ENCODE data around the gene LRBA. TPM values are rescaled to one million over a fixed set of nuclear protein-coding genes. Genes with fewer than 3 reads are reported as not detected.

Gene LRBA
- total and polyA plus RNA-seq, 4 donors: 8.2 to 69.8 (median 32.8) TPM

DNA sequence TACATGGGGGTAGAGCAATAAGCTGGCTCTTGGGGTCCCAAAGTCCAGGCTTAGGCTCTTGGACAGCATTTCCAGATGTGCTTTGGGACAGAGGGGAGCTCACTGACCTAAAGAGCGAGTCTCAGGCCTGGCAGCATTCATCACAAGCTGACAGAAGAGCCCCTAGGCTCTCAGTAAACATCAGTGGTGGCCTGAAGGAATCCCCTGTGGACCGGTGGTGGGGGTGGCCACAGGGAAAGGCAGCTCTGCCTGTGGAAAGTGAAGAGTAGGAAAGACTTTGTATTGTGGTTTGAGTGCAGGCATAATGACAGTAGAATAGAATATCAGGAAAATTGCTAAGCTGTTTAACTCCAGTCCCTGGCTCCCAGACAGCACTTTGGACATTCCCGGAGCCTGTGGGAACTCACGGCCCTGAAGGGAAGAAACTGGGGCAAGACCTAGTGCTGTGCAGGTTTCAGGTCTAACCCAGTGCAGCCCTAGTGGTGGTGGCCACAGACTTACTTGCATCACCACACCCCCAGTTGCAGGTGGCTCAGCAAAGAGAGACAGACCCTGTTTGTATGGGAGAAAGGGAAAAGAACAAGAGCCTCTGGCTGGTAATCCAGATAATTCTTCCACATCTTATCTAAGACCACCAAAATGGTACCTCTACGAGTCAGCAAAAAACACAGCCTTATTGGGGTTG is 291.2 kb downstream of the LRBA start:
- WGBS: 82% methylated on average over 5 of the region's 5 CpGs

More for the DNA sequence above, 291.2 kb downstream of the LRBA start:
- Histone ChIP-seq H3K36me3 (ENCODE audit: control insufficient read depth in 4 of 4, insufficient read depth in 3 of 4, low read depth in 1 of 4, low read length in 3 of 4) (no peaks in the 10 kb centered on the region), H3K4me1 (ENCODE audit: control insufficient read depth in 4 of 4, insufficient read depth in 4 of 4, low read length in 3 of 4) (peaks cover 7 to 17% (median 14%) of the 10 kb centered on the region in 4 donors), H3K27ac (ENCODE audit: low read depth in 1 of 2, low read length in 2 of 2) (no peak overlapping the region), H3K27me3 (ENCODE audit: control insufficient read depth in 4 of 4, insufficient read depth in 4 of 4, low read length in 3 of 4) (no peaks in the 10 kb centered on the region), H3K9ac (ENCODE audit: low read depth in 1 of 2, low read length in 2 of 2) (no peak overlapping the region), H3K9me3 (ENCODE audit: control insufficient read depth in 4 of 4, low read length in 3 of 4) (no peaks in the 10 kb centered on the region), H3K4me3 (ENCODE audit: low read depth in 1 of 3, low read length in 3 of 3) (no peak overlapping the region)
- DNase-seq (ENCODE audit: low spot score): no peak
- no peak for TF ChIP-seq HNF4A (conservative IDR thresholded peaks at IDR 0.05)
- no peak for TF ChIP-seq GABPA (IDR thresholded peaks at IDR 0.05 in 1 of 2, conservative IDR thresholded peaks at IDR 0.05 in 1 of 2)
- TF ChIP-seq RAD21 (IDR thresholded peaks at IDR 0.05): no peak
- no peak for TF ChIP-seq YY1 (IDR thresholded peaks at IDR 0.05)
- TF ChIP-seq FOXA2 (IDR thresholded peaks at IDR 0.05): no peak
- TF ChIP-seq, protein P1, sequence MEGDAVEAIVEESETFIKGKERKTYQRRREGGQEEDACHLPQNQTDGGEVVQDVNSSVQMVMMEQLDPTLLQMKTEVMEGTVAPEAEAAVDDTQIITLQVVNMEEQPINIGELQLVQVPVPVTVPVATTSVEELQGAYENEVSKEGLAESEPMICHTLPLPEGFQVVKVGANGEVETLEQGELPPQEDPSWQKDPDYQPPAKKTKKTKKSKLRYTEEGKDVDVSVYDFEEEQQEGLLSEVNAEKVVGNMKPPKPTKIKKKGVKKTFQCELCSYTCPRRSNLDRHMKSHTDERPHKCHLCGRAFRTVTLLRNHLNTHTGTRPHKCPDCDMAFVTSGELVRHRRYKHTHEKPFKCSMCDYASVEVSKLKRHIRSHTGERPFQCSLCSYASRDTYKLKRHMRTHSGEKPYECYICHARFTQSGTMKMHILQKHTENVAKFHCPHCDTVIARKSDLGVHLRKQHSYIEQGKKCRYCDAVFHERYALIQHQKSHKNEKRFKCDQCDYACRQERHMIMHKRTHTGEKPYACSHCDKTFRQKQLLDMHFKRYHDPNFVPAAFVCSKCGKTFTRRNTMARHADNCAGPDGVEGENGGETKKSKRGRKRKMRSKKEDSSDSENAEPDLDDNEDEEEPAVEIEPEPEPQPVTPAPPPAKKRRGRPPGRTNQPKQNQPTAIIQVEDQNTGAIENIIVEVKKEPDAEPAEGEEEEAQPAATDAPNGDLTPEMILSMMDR (IDR thresholded peaks at IDR 0.05; ENCODE audit: low read depth, low read length, missing input control): no peak
- TF ChIP-seq FOXA1 (IDR thresholded peaks at IDR 0.05): no peak
- no peak for TF ChIP-seq NR2F2 (IDR thresholded peaks at IDR 0.05)
- TF ChIP-seq, protein P2, sequence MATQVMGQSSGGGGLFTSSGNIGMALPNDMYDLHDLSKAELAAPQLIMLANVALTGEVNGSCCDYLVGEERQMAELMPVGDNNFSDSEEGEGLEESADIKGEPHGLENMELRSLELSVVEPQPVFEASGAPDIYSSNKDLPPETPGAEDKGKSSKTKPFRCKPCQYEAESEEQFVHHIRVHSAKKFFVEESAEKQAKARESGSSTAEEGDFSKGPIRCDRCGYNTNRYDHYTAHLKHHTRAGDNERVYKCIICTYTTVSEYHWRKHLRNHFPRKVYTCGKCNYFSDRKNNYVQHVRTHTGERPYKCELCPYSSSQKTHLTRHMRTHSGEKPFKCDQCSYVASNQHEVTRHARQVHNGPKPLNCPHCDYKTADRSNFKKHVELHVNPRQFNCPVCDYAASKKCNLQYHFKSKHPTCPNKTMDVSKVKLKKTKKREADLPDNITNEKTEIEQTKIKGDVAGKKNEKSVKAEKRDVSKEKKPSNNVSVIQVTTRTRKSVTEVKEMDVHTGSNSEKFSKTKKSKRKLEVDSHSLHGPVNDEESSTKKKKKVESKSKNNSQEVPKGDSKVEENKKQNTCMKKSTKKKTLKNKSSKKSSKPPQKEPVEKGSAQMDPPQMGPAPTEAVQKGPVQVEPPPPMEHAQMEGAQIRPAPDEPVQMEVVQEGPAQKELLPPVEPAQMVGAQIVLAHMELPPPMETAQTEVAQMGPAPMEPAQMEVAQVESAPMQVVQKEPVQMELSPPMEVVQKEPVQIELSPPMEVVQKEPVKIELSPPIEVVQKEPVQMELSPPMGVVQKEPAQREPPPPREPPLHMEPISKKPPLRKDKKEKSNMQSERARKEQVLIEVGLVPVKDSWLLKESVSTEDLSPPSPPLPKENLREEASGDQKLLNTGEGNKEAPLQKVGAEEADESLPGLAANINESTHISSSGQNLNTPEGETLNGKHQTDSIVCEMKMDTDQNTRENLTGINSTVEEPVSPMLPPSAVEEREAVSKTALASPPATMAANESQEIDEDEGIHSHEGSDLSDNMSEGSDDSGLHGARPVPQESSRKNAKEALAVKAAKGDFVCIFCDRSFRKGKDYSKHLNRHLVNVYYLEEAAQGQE (IDR thresholded peaks at IDR 0.05): no peak
- TF ChIP-seq, protein P3, sequence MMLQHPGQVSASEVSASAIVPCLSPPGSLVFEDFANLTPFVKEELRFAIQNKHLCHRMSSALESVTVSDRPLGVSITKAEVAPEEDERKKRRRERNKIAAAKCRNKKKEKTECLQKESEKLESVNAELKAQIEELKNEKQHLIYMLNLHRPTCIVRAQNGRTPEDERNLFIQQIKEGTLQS (IDR thresholded peaks at IDR 0.05): no peak
- no peak for TF ChIP-seq JUND (IDR thresholded peaks at IDR 0.05)
- no peak for TF ChIP-seq SP1 (IDR thresholded peaks at IDR 0.05)
- TF ChIP-seq HNF4G (IDR thresholded peaks at IDR 0.05): no peak
- no peak for TF ChIP-seq EGR1 (IDR thresholded peaks at IDR 0.05; ENCODE audit: low read depth in 2 of 2)
- TF ChIP-seq, protein P4, sequence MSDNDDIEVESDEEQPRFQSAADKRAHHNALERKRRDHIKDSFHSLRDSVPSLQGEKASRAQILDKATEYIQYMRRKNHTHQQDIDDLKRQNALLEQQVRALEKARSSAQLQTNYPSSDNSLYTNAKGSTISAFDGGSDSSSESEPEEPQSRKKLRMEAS (IDR thresholded peaks at IDR 0.05): no peak
- no peak for TF ChIP-seq RXRA (IDR thresholded peaks at IDR 0.05)
- TF ChIP-seq TAF1 (conservative IDR thresholded peaks at IDR 0.05): no peak
- TF ChIP-seq, protein P5, sequence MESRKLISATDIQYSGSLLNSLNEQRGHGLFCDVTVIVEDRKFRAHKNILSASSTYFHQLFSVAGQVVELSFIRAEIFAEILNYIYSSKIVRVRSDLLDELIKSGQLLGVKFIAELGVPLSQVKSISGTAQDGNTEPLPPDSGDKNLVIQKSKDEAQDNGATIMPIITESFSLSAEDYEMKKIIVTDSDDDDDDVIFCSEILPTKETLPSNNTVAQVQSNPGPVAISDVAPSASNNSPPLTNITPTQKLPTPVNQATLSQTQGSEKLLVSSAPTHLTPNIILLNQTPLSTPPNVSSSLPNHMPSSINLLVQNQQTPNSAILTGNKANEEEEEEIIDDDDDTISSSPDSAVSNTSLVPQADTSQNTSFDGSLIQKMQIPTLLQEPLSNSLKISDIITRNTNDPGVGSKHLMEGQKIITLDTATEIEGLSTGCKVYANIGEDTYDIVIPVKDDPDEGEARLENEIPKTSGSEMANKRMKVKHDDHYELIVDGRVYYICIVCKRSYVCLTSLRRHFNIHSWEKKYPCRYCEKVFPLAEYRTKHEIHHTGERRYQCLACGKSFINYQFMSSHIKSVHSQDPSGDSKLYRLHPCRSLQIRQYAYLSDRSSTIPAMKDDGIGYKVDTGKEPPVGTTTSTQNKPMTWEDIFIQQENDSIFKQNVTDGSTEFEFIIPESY (IDR thresholded peaks at IDR 0.05): no peak

Measured in liver (tissue), 9 donors.